SHP77 treated with DMSO at 0.1 percent for 48 hours (cell line): ENCODE data around the gene SMIM22.

Source experiments
- DNase-seq: peaks from one replicate; lab custom pipeline; 2025; lab: John Stamatoyannopoulos, UW

Gene SMIM22

DNA sequence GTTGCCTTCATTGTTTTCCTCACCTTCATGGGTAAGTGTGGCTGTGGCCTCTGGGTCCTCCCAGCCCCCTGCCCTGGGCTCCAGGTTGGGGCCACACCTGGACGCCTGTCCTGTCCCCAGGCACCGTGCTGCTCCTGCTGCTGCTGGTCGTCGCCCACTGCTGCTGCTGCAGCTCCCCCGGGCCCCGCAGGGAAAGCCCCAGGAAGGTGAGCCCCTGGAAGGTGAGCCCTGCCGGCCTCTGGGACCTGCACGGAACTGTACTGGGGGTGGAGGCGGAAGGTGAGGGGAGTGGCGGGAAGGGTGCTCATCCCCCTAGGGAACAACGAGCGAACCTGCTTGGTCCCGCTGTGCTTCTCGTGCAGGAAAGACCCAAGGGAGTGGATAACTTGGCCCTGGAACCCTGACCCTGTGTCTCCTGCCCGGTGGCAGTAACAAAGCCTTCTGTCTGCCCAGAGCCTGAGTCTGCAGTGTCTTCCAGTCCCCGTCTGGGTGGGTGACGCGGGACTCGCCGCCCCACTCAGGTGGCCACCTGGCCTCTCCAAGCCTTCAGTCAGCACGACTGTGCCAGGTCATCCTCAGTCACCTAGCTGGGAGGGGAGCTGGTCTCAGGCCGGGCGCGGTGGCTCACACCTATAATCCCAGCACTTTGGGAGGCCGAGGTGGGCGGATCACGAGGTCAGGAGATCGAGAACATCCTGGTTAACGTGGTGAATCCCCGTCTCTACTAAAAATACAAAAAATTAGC lies 831 bp downstream of the SMIM22 start:
- no peak for DNase-seq

DNA sequence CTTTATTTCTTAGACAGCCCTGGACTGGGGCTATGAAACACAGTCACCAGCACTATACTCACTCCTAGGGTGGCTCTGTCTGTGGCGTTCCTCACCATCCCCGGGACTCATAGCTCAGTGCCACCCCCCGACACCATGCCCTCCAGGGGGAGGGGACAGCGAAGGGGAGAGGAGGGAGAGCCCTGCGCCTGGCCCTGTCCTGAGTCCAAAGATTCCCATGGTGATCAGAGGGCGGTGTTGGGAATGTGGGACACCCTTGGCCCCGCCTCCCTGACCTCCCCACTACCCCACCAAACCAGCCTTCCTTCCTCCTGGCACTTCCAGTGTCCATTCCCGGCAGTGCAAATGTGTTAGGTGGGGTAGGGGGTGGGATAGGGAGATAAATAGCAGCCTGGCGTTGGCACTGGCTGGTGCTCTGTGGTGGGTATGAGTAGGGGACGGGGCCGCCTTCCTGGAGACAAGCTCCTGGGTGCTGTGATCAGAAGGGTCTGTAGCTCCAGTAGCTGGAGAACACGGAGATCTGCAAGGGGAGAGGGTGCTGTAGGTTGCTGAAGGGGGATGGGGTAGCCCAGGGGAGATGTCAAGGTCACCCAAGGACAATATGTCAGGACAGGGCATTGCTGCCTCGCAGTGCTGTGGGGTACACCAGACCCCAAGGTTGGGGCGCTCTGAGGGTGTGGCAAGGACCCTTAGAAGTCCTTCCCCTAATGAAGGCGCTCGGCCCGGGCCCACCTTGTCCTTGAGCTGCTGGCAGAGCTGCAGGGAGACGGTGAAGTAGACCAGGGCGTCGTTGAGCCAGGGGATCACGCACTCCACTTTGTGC lies 2.0 kb downstream of the SMIM22 start:
- DNase-seq = no peak

DNA sequence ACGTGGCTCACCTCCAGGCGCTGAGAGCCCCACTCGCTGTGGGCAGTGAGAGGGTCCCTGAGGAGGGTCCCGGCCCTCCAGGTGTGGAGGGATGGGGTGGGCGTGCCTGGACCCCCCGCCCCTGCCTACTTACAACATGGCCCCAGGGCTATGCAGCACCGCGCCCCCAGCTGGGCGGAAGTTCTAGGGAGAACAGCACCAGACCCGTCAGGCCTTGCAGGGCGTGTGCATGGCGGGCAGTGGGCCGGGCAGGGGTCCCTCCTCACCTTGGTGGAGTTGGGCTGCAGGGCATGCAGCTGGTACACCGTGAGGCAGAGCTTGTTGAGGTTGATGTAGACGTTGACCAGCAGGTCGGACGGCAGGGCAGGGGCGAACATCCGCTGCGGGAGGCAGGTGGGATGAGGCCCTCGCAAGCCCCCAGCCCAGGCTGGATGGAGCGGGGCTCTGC lies 2.7 kb downstream of the SMIM22 start:
- DNase-seq = no peak

DNA sequence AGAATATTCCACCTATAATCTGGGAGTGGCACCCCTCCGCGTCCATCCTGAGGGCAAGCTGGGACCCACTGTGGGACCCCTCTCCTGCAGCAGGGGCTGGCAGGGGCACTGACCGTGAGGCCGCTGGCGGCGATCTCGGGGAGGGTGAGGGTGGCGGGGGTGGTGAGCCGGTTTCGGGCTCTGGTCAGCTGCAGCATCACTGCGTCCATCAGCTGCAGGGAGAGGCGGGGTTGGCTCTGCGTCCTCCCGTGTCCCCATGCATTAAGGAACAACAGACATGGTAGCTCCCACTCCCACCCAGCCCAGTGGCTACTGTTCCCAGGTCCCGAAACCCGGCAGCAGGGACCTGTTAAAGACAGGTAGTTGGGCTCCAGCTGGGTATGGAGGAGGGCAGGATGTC lies 3.3 kb downstream of the SMIM22 start:
- no peak for DNase-seq

DNA sequence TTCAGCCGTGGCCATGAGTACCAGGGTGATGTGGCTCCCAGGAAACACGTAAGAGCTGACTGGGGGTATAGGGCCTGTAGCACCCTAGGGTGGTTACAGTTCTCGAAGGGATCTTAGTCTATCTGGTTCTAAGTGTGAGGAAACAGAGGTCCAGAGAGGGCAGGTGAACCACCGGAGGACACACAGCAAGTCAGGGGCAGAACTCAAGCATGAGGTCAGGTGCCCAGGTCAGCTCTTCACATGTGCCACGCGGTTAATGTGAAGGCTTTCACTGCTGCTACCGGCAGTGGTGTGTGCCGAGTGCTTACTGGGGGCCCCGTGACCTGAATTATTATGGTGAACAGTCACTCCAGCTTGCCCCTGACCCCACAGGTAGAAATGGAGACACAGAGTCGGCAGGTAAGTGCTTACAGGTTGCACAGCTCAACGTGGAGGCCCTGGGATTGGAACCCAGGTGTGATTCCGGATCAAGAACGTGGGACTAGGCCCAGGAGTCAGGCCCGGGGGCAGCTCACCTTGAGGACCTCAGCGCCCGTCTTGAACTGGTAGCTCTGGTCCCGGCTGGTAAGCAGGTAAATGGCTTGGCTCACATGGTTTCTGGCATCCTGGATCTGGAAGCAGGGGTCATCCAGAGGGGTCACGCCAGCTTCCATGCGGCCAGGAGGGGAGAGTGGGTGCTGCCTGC lies 4.1 kb downstream of the SMIM22 start:
- DNase-seq = no peak

DNA sequence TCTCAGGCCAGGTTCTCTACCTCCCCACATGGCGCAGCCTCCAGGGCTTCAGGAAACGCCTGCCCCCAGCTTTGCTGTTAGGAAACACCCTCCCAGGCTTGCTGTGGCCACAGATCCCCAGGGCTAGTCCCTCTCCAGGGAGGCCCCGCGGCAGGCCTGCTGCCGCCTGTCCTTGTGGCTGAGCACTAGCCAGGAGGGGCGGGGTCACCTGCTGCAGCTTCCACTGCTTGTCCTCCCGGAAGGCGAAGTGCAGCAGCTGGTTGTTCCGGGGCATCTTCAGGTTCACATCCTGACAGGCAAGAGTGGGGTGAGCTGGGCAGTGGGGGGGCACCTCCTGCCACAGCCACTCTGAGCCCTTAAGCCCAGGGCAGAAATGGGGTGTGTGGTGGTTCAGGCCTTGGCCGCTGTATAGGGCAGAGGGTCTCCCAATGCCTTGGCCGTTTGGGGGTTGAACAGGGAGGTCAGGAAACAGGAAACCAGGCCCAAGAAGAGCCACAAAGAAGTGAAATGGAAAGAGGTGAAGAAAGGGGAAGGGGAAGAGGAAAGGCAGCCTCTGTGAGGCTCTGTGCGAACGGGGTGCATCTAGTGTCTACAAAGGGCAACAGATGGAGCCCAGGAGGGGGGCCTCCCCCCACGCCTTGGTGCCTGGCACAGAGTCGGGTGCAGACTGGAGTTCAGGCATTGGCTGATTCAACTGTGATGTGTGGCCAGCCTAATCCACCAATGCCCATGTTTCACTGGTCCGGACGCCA lies 5.3 kb downstream of the SMIM22 start:
- DNase-seq = peak; percentile 47

DNA sequence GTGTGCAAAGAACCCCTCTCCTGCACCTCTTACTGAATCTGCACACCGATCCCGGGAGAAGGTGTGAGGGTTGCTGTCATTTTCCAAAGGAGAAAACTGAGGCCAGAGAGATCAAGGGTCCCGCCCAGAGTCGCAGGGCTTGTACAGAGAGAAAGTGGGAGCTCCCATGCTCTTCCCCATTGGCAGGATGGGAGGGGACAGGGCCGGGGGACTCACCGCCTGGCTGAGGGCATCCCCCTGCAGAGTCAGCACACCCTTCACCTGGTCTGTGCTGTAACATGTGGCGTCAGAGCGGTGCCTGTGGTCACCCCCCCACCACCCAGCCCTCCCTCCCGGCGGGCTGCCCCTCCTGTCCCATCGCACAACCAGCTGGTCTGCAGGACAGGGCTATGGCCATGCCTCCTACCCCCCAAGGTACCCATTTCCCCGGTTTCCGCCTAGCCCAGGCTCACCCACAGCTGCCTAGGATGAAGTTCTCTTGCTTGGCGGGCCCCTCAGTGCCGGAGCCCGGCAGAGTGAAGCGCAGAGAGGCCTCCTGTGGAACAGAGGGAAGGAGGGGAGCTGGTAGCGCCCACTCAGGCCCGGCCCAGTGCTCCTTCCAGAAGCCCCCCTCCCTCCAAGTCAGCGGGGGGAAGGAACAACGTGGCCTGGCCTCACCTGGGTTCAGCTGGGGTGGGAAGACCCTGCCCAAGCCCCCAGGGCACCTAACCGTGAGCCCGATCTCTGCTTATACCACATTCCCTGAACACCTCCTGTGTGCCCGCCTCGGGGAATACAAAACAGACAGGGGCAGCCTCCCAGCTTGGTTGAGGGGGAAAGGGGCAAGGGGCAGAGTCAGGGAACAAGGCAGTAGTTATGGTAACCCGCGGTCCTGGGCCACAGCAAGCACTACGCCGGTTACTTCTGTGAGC lies 6.1 kb downstream of the SMIM22 start:
- no peak for DNase-seq

DNA sequence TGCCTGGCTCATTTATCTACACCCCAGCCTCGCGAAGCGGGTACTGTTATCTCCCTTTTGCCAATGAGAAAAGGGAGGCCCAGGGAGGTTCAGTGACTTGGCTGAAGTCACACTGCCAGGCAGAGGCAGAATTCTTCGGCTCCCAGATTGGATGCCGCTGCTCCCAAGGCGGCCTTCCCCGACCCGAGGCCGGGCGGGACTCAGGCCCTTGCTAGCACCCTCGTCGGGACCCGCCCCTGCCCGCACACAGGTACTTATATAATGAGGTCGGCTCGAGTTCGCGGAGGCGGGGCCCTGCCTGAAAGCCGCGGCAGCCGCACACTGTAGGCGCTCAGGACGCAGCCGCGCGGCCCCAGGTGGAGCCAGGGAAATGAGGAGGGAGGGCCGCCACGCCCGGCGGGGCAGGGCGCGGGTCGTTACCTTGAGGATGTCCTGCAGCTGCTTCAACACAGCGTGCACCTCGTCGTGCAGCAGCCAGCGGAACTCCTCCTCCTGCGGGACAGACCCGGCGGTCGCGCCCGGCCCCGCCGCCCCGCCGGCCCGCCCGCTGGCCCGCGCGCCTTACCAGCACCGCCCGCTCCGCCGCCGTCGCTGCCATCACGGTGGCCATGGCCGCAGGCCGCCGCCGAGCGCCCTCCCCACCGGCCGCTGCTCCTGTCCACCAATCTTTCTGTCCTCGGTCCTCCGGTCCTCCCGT lies 6.9 kb downstream of the SMIM22 start, which contains the start of gene ROGDI:
ROGDI (minus strand) TSS at position 672 of the 697 bp plus-strand sequence; CDS start at position 610, 62 bp downstream.
- peak; percentile 54 for DNase-seq

DNA sequence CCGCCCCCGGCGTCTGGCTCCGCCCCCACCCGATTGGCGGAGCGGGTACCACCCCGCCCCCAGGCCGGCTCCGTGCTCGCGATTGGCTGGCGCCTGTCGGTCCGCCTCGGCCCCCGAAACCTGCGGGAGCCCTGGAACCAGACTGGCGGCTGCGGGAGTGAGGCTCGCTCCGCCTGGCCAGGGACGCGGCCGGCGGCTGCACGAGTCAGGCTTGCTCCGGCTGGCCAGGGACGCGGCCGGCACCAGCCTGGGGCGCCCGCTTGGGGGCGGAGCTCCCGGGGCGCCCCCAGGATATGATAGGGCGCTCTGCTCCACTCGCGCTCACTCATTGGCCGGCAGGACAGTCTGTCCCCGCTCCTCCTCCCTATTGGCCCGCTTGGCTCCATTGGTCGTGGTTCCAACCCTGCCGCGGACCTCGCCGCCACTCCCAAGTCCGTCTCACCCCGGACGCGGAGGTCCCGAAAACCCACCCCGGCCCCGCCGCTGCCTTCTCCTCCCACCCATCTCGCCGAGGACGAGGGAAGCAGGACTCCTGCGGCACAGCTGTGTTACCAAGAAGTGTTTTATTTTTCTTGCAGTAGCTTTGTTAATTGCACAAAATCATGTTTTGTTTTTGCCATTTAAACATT lies 7.6 kb downstream of the SMIM22 start:
- peak; percentile 70 for DNase-seq

DNA sequence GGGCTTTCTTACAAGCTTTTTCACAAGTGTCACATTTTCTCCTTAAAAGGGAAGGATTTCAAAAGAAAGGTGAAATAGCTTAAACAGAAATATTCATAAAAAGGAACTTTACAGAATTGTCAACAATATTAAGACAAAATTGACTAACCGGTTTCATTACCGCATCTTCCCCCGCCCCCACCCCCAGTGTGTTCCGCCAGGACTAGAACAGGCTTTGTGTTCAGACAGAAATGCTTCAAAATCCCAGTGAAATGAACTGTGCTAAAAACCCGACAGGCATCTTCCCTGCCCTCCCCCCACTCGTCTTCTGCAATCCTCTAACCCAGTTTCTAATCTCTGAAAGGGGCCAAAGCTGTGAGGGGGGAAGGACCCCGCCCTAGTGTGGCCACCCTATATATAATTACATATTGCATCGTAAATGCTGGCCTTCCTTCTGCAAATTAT lies 8.3 kb downstream of the SMIM22 start:
- DNase-seq = no peak

DNA sequence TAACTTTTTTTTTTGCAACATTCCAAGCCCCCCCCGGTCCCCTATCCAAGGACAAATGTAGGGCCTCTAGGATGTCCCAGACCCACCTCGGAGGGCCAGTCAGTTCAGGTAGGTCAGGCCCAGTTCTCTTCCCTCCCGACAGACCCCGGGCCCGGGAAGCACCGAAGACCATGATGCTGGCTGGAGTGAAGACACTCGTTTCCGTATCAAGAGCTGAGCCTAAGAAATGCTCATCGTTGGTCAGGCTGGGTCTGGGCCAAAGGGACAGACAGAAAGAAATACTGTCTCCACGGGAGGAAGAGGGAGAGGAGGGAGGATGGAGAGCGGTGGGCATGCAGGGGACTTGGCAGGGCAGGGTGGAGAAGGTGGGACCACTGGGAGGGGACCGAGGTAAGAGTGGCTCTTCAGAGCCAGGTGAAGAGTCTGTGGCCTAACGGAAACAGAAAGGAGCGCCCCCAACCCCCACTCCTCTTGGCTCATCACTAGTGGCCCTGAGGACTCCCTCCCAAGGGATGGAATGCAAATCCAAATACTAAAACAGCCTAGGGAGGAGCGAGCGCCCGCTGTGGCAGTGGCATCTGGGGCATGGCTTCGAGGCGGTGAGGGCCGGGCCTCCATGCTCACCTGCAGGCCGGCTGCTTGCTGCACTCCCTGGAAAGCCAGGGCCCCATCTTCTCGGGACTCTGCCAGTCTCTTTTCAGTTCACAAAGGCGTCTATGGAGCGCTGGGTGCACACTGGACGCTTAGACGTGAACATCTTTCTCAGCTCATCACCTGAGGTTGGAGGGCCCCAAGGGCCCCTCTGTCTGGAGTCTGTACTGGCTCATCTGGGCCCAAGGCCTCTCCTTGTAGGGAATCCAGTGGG lies 9.0 kb downstream of the SMIM22 start:
- DNase-seq = no peak

DNA sequence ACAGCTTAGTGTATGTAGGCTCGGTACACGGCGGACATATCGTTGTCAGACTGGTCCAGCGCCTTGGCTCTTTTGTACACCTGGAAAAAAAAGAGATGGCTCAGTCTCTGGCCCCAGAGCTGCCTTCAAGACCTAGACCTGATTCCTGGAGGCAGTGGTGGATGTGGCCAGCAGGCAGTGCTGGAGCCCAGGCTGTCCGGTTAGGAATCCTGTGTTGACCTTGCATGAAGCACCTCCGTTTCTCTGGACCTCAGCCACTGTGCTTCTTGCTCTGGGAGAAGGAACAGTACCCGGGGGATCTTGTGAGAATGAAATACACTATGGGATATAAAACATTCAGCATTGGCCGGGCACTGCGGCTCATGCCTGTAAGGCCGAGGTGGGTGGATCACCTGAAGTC lies 10.1 kb downstream of the SMIM22 start:
- DNase-seq = no peak

DNA sequence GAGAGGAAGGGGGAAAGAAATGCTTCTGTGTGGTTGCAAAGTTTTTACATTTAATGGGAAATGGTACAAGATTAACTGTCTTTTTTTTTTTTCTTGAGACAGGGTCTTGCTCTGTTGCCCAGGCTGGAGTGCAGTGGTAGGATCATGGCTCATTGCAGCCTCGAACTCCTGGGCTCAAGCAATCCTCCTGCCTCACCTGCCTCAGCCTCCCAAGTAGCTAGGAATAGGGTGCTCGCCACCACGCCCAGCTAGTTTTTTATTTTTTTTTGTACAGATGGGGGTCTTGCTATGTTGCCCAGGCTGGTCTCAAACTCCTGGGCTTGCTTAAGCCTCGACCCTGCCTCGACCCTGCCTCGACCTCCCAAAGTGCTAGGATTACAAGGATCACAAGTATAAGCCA lies 11.1 kb downstream of the SMIM22 start:
- no peak for DNase-seq

DNA sequence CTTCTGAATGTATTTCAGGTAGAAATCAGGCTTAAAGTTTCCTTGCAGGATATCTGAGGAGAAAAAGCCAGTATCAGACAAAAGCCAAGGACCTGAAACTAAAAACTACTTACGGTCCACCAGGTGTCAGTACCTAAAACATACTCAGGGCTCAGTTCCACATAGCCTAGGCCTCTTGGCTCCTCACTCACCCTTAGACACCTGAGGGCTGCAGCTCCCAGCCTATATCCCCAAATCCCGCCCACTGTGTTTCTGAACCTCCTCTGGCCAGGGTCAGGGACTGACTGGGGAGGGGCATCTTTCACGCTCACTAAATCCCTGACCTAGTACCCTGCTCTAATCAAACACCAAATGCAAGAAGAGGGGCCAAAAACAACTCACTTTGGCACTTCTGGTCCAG lies 16.1 kb downstream of the SMIM22 start:
- DNase-seq = no peak

DNA sequence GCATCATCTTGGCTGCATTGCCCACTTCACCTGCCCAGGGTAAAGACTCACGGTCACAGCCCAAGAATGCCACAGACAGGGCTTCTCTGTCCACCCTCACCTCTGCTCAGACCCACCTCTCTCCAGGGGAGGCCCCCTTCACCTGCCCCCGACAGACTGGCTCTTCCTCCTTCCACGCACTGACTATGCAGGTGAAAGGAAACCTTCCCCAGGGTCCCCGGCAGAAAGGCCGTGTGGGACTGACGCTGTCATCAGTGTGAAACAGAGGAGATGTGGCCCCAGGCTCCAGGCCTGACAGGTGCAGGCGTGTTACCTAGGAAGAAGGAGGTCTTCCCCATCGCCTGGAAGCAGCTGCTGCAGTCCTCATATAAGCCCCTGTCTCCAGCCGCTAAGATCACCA lies 16.6 kb downstream of the SMIM22 start:
- no peak for DNase-seq

DNA sequence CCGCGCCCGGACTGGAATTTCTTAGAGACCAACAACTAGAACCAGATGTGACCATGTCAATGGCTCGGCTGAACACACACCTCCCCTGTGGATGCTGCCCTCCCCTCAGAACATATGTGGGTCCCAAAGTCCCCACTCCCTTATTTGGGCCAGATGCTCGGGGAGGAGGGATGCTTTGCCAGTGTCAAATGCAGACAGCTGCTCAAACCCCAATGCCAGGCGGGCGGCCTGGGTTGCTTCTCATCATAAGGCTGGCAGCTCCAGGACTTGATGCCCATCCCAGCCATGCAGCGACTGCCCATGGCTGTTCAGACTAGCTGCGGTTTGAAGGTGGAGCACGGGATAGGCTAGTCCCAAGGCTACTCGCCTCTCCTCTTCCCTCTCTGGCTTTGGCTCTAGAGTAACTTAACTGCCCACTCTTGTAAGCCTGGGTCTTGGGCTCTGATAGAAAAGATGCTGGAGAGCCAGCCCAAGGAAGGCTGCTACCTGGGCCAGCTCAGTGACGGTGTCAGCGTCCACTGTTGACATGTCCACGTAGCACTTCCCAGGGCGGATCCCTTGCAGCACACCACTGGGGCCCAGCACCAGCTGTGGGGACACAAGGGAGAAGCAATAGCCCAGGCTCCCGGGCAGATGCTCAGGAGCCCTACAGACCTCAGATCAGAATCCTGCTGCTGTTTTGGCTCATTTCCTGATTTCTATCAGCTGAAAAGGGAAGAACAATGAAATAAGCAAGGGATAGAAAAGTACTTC lies 18.3 kb downstream of the SMIM22 start:
- DNase-seq = no peak

DNA sequence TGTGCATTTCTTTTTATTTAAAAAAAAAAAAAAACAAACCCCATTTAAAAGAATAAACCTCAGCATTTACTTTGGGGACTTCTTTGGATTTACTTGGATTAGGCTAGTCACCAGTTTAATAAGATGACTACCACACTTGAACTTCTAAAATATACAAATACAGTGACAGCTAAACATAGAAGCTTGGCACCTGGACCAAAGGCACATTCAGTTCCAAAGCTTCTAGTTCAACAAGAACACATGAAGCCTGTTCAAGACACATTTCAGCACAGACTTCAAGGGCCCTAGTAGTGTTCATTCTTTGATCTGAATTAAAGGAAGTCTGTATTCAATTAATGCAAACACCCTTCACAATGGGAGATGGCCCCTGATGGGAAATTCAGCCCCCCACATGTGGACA lies 18.9 kb downstream of the SMIM22 start:
- DNase-seq = no peak
